Smooth muscle cell of trachea (primary cell): ENCODE measurements around the gene FLG2. TPM values are rescaled to one million over a fixed set of nuclear protein-coding genes. Genes with fewer than 3 reads are reported as not detected.

Source experiments
- total RNA-seq: library from RNA; depleted of rRNA; stranded (reverse); fragments of >200 nt; gene quantifications from 2 replicates; pipeline ENCODE4 v1.2.1, GENCODE V29; 2014

FLG2 gene
- total RNA-seq, result not detected in 2 replicates

GRCh38 chr1:152359906-152360305 is at the start of gene FLG2:
Gene FLG2 (minus strand): TSS chr1:152360006. CDS start chr1:152358884, 1,122 bp downstream.

DNA sequence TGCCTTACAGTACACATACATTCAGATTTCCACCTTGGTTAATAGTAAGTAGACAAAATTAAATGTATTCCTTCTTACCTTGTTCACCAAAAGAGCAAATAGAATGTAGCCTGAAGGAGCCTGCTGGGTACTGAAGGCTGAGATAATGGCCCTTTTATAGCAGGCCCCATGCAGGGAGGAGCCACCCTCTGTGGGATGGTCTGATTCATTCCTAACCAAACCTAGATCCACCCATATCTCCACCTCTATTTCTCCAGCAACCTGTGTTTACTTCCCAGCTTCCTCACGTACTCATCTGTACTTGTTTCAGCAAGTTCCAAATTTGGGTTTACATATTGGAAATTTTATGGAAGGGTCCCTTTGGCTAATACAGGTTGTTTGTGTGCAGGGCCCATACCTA is 34.7 kb downstream of the FLG2 start, which contains the start of gene FLG:
TSS of gene FLG (minus strand) at position 129 of the 400 bp plus-strand sequence. CDS start 9,783 bp downstream, outside the sequence.

Other genes starting within 250 kb of the FLG2 start
- gene TCHH, start 244.6 kb downstream of the FLG2 start, total RNA-seq, result under 0.01 TPM in 1 of 2 replicates, not detected in the other
- not detected in 2 replicates for gene RPTN, start 200.8 kb downstream of the FLG2 start, total RNA-seq
- not detected in 2 replicates for gene HRNR, start 135.8 kb downstream of the FLG2 start, total RNA-seq
- not detected in 2 replicates for gene FLG, start 34.8 kb downstream of the FLG2 start, total RNA-seq
- not detected in 2 replicates for gene CRNN, start 54.3 kb upstream of the FLG2 start, total RNA-seq
- not detected in 2 replicates for gene LCE5A, start 150.8 kb upstream of the FLG2 start, total RNA-seq
- gene CRCT1, start 154.5 kb upstream of the FLG2 start, total RNA-seq, result not detected in 2 replicates
- gene LCE3E, start 206.8 kb upstream of the FLG2 start, total RNA-seq, result not detected in 2 replicates
- not detected in 2 replicates for gene LCE3D, start 220.5 kb upstream of the FLG2 start, total RNA-seq
- gene LCE3C, start 240.2 kb upstream of the FLG2 start, total RNA-seq, result not detected in 2 replicates